Keratinocyte (primary cell): ENCODE results near the gene MALSU1. TPM values are rescaled to one million over a fixed set of nuclear protein-coding genes. Genes with fewer than 3 reads are reported as not detected.

Experiments
- DNase-seq: peaks from one replicate; pipeline ENCODE4 v3.0.0-alpha.2; 2011; ENCODE audit warnings: low read depth, missing footprints, low spot score
- FAIRE-seq: peaks from 2 replicates; lab custom pipeline; 2011; peaks lifted over from hg19 to GRCh38; lab: Jason Lieb, UNC
- H2AFZ ChIP-seq: 2 replicates; pipeline ENCODE4 v1.6.0; 2012; ENCODE audit warnings: low read length, control low read depth, inconsistent platforms; ENCODE audit not compliant: control insufficient read depth
- H3K27ac ChIP-seq: 2 replicates; pipeline ENCODE4 v1.5.1; 2011; ENCODE audit warnings: low read length; ENCODE audit not compliant: control insufficient read depth, insufficient read depth
- H3K27me3 ChIP-seq: 3 replicates; pipeline ENCODE4 v1.6.0; 2011; ENCODE audit warnings: low read length; ENCODE audit not compliant: control insufficient read depth, insufficient read depth; ENCODE audit errors: extremely low read depth
- H3K36me3 ChIP-seq, 2 experiments: 2 replicates in 1 of 2; 3 replicates in 1 of 2; pipeline ENCODE4 v1.5.1; 2011; ENCODE audit warnings: low read length in 2 of 2, mild to moderate bottlenecking in 1 of 2; ENCODE audit not compliant: control insufficient read depth in 2 of 2, insufficient read depth in 2 of 2; ENCODE audit errors: extremely low read depth in 1 of 2
- H3K4me1 ChIP-seq: 3 replicates; pipeline ENCODE4 v1.5.1; 2011; ENCODE audit warnings: low read length; ENCODE audit not compliant: control insufficient read depth, insufficient read depth; ENCODE audit errors: extremely low read depth
- H3K4me2 ChIP-seq: 3 replicates; pipeline ENCODE4 v1.6.0; 2011; ENCODE audit warnings: low read depth, low read length; ENCODE audit not compliant: control insufficient read depth, insufficient read depth; ENCODE audit errors: extremely low read depth
- H3K4me3 ChIP-seq, 3 experiments: fragments of 200-600 bp in 1 of 3; sonication (generic) in 1 of 3; 2 replicates in 2 of 3; 3 replicates in 1 of 3; pipeline ENCODE4 v1.5.1; 2011 to 2016; ENCODE audit warnings: low read length in 3 of 3, mild to moderate bottlenecking in 3 of 3, control low read depth in 2 of 3, inconsistent platforms in 1 of 3, low read depth in 1 of 3, mixed read lengths in 1 of 3, mixed run types in 1 of 3, moderate library complexity in 1 of 3; ENCODE audit not compliant: control insufficient read depth in 2 of 3, insufficient read depth in 2 of 3; ENCODE audit errors: extremely low read depth in 1 of 3
- H3K79me2 ChIP-seq: 2 replicates; pipeline ENCODE4 v1.6.0; 2012; ENCODE audit warnings: low read length; ENCODE audit not compliant: control insufficient read depth, insufficient read depth
- H3K9ac ChIP-seq: 3 replicates; pipeline ENCODE4 v1.6.0; 2011; ENCODE audit warnings: low read length; ENCODE audit not compliant: control insufficient read depth, insufficient read depth; ENCODE audit errors: extremely low read depth
- H3K9me1 ChIP-seq: 3 replicates; pipeline ENCODE4 v1.6.0; 2011; ENCODE audit warnings: low read length; ENCODE audit not compliant: control insufficient read depth, insufficient read depth; ENCODE audit errors: extremely low read depth
- H3K9me3 ChIP-seq: 2 replicates; pipeline ENCODE4 v1.5.1; 2012; ENCODE audit warnings: low read depth, low read length; ENCODE audit not compliant: control insufficient read depth
- H4K20me1 ChIP-seq: 3 replicates; pipeline ENCODE4 v1.6.0; 2011; ENCODE audit warnings: low read length; ENCODE audit not compliant: control insufficient read depth, insufficient read depth; ENCODE audit errors: extremely low read depth
- EZH2 ChIP-seq: IDR thresholded peaks from one replicate; pipeline ENCODE4 v1.6.1; 2012; ENCODE audit warnings: inconsistent platforms, mild to moderate bottlenecking, low read length, moderate library complexity
- dilution Hi-C: fragments of 300-500 bp; cut with MboI; formaldehyde crosslinking; loops from one replicate; pipeline ENCODE4 v1.7.0; 2020; ENCODE audit warnings: low sequenced_read_pairs; ENCODE audit not compliant: extremely low pct_ligation_motif_present
- polyA plus RNA-seq, 5 experiments: library from polyadenylated mRNA; depleted of rRNA in 3 of 5; stranded (reverse) in 3 of 5; stranded (forward) in 1 of 5; unstranded in 1 of 5; fragments of >200 nt; gene quantifications; 1 replicate in 1 of 5; 2 replicates in 3 of 5; 3 replicates in 1 of 5; pipeline versions ENCODE4 v1.2.1 to v1.2.3, GENCODE V29; 2011 to 2012; ENCODE audit warnings: missing spikeins in 2 of 5, low read depth in 1 of 5, low replicate concordance in 1 of 5
- TF ChIP-seq, protein P1 (sequence below), 3 experiments: IDR thresholded peaks in 1 of 3; conservative IDR thresholded peaks in 1 of 3; optimal IDR thresholded peaks in 1 of 3; 2 replicates in 2 of 3; 3 replicates in 1 of 3; pipeline versions ENCODE3 to v1.5.1; 2011; ENCODE audit warnings: low read length in 3 of 3, mild to moderate bottlenecking in 3 of 3, moderate library complexity in 2 of 3, control low read depth in 1 of 3, inconsistent platforms in 1 of 3; ENCODE audit not compliant: insufficient read depth in 2 of 3; ENCODE audit errors: extremely low read depth in 1 of 3

MALSU1 gene
- polyA plus RNA-seq, 1 donor (not counting 4 experiments of a cell fraction or from before 2014, with no cell fraction given) = 67.8 TPM

DNA sequence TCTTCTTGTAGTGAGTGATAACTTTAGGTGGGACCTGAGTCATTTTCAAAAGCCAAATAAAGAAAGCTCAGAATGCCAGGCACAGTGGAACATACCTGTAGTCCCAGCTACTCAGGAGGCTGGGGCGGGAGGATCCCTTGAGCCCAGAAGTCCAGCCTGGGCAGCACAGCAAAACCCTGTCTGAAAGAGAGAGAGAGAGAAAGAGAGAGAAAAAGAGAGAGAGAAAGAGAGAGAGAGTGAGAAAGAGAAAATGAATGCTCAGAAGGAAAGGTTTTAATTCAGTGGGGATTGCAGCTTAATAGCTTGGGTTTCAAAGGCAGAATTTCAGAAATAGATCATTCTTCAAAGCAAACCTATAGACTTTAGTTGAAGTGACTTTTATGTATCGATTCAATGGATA, 26.9 kb upstream of the MALSU1 start:
- FAIRE-seq (no peak), DNase-seq (no peak)
- Histone ChIP-seq H2AFZ (no peak overlapping the region), H3K4me2 (no peak overlapping the region), H3K27me3 (no peaks in the 10 kb centered on the region), H3K4me3 (no peak overlapping the region), H3K9me1 (no peaks in the 10 kb centered on the region), H3K4me1 (peaks cover 4% of the 10 kb centered on the region), H3K9me3 (no peaks in the 10 kb centered on the region), H3K27ac (no peak overlapping the region), H3K79me2 (no peaks in the 10 kb centered on the region), H3K36me3 (peaks cover 0 to 13% of the 10 kb centered on the region in 2 experiments), H4K20me1 (no peaks in the 10 kb centered on the region), H3K9ac (no peak overlapping the region)
- dilution Hi-C loops = no loop called here
- TF ChIP-seq, protein P1, sequence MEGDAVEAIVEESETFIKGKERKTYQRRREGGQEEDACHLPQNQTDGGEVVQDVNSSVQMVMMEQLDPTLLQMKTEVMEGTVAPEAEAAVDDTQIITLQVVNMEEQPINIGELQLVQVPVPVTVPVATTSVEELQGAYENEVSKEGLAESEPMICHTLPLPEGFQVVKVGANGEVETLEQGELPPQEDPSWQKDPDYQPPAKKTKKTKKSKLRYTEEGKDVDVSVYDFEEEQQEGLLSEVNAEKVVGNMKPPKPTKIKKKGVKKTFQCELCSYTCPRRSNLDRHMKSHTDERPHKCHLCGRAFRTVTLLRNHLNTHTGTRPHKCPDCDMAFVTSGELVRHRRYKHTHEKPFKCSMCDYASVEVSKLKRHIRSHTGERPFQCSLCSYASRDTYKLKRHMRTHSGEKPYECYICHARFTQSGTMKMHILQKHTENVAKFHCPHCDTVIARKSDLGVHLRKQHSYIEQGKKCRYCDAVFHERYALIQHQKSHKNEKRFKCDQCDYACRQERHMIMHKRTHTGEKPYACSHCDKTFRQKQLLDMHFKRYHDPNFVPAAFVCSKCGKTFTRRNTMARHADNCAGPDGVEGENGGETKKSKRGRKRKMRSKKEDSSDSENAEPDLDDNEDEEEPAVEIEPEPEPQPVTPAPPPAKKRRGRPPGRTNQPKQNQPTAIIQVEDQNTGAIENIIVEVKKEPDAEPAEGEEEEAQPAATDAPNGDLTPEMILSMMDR (optimal IDR thresholded peaks at IDR 0.05 in 1 of 3, IDR thresholded peaks at IDR 0.05 in 1 of 3, conservative IDR thresholded peaks at IDR 0.05 in 1 of 3; ENCODE audit: extremely low read depth in 1 of 3, insufficient read depth in 2 of 3, low read length in 3 of 3) = no peak
- no peak for TF ChIP-seq EZH2

DNA sequence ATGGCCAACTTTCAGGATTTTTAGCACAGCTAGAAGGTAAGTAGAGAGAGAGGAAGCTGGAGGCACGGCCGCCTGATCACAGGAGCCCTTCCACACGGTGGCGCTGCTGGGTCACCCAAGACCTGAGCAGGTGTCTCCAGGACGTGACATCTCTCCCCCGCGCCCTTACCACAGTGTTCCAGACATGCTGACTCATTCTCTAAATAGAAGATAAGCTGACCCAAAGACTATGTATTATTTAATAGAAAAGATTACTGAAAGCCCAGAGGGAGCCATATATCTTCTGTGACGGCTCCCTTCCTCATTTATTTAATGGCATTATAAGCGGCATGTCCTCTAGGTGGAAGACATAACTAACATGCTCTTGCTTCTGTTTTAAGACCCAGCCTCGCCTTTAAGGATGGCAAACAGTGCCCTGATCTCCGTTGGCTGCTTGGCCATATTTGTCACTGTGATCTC, 26.0 kb upstream of the MALSU1 start:
- FAIRE-seq (peak; percentile 69), DNase-seq (peak; percentile 76)
- Histone ChIP-seq H3K4me2 (peak overlapping the region; percentile 52), H3K9me3 (no peaks in the 10 kb centered on the region), H3K79me2 (no peaks in the 10 kb centered on the region), H3K9ac (no peak overlapping the region), H3K9me1 (no peaks in the 10 kb centered on the region), H3K4me1 (peaks cover 4% of the 10 kb centered on the region), H4K20me1 (no peaks in the 10 kb centered on the region), H3K4me3 (no peak overlapping the region), H3K27me3 (no peaks in the 10 kb centered on the region), H3K27ac (no peak overlapping the region), H2AFZ (no peak overlapping the region), H3K36me3 (peaks cover 0 to 10% of the 10 kb centered on the region in 2 experiments)
- dilution Hi-C loops = no loop called here
- TF ChIP-seq EZH2 = no peak
- TF ChIP-seq, protein P1 (optimal IDR thresholded peaks at IDR 0.05 in 1 of 3, IDR thresholded peaks at IDR 0.05 in 1 of 3, conservative IDR thresholded peaks at IDR 0.05 in 1 of 3; ENCODE audit: extremely low read depth in 1 of 3, insufficient read depth in 2 of 3, low read length in 3 of 3) = peak; percentile 86 to 99 (median 94)
